Activated CD8-positive, alpha-beta T cell treated with anti-CD3 and anti-CD28 coated beads for 36 hours (primary cell): Measurements from ENCODE around the gene ATF7. TPM values are rescaled to one million over a fixed set of nuclear protein-coding genes. Genes with fewer than 3 reads are reported as not detected.

Experiments used
- ATAC-seq: fragments of 200-7000 bp; cut with Tn5 transposase; one replicate; pipeline ENCODE4 v1.10.0; 2021; ENCODE audit warnings: mild to moderate bottlenecking, moderate library complexity
- CTCF ChIA-PET: fragments of 350-600 bp; sonication (Branson Sonifier 250); formaldehyde crosslinking; loops from one replicate; lab custom pipeline; 2021; ENCODE audit warnings: antibody characterized with exemption; lab: Charles Lee
- POLR2A ChIA-PET: fragments of 350-600 bp; sonication (Branson Sonifier 250); formaldehyde crosslinking; loops from one replicate; lab custom pipeline; 2021; ENCODE audit warnings: antibody characterized with exemption; lab: Charles Lee
- DNase-seq: peaks from one replicate; pipeline ENCODE4 v3.0.0-alpha.2; 2020
- H3K27ac Mint-ChIP-seq: one replicate; pipeline ENCODE4 v1.8.0; 2021; ENCODE audit warnings: mild to moderate bottlenecking, mixed read lengths
- H3K27me3 Mint-ChIP-seq: one replicate; pipeline ENCODE4 v1.8.0; 2021; ENCODE audit warnings: mixed read lengths
- H3K36me3 Mint-ChIP-seq: one replicate; pipeline ENCODE4 v1.8.0; 2021; ENCODE audit warnings: low read depth, mixed read lengths
- H3K4me1 Mint-ChIP-seq: one replicate; pipeline ENCODE4 v1.8.0; 2021; ENCODE audit warnings: low read depth, mixed read lengths
- H3K4me3 Mint-ChIP-seq: one replicate; pipeline ENCODE4 v1.8.0; 2021; ENCODE audit warnings: mild to moderate bottlenecking, moderate library complexity, mixed read lengths
- H3K9me3 Mint-ChIP-seq: one replicate; pipeline ENCODE4 v1.8.0; 2021; ENCODE audit warnings: mixed read lengths
- CTCF ChIP-seq: fragments of 200-600 bp; IDR thresholded peaks from one replicate; pipeline ENCODE4 v1.8.0; 2022; ENCODE audit warnings: antibody characterized with exemption, mild to moderate bottlenecking
- intact Hi-C: fragments of 100-400 bp; cut with micrococcal nuclease; formaldehyde crosslinking; loops from one replicate; pipeline ENCODE4 v1.10.0; 2022
- total RNA-seq, 2 experiments: library from RNA; stranded (reverse); gene quantifications; one replicate each; pipeline ENCODE4 v1.2.3, GENCODE V29; 2021

The ATF7 gene
- total RNA-seq, 2 experiments from 2014 or later: 22.0 to 22.6 TPM

GRCh38 chr12:53479331-53479730 lies 146.9 kb downstream of the ATF7 start:
- H3K4me1 Mint-ChIP-seq: peaks cover 34% of the 10 kb centered on the region
- no peaks in the 10 kb centered on the region for H3K9me3 Mint-ChIP-seq
- ChIA-PET POLR2A (interaction anchor here (43.3 to 54.1 kb wide), 2 partner anchors 8 to 12 kb away, joined by 1494 read pairs; partner anchors contain the start of genes MAP3K12, NPFF, PCBP2 and TARBP2), CTCF (interaction anchor here (1.7 to 7.7 kb wide), 4 partner anchors 14 to 127 kb away, joined by 5 to 66 read pairs (median 16); partner anchors contain the start of genes MAP3K12 and NPFF)
- H3K27me3 Mint-ChIP-seq: no peaks in the 10 kb centered on the region
- no peak overlapping the region for H3K4me3 Mint-ChIP-seq
- H3K36me3 Mint-ChIP-seq: peaks cover 56% of the 10 kb centered on the region
- no peak for DNase-seq
- H3K27ac Mint-ChIP-seq: peak overlapping the region; percentile 4
- TF ChIP-seq CTCF: no peak
- no peak for ATAC-seq
- intact Hi-C loops: no loop called here

GRCh38 chr12:53478865-53479264 lies 147.3 kb downstream of the ATF7 start:
- TF ChIP-seq CTCF: no peak
- intact Hi-C loops: no loop called here
- ChIA-PET CTCF (interaction anchor here (1.7 to 7.7 kb wide), 4 partner anchors 15 to 126 kb away, joined by 5 to 66 read pairs (median 16); partner anchors contain the start of genes MAP3K12 and NPFF), POLR2A (interaction anchor here (0.6 to 54.1 kb wide), 4 partner anchors 8 to 127 kb away, joined by 3 to 1494 read pairs (median 749); partner anchors contain the start of genes MAP3K12, NPFF, PCBP2 and TARBP2)
- peak overlapping the region; percentile 49 for H3K27ac Mint-ChIP-seq
- DNase-seq (no peak), ATAC-seq (no peak)
- H3K27me3 Mint-ChIP-seq: no peaks in the 10 kb centered on the region
- H3K36me3 Mint-ChIP-seq: peaks cover 61% of the 10 kb centered on the region
- H3K4me1 Mint-ChIP-seq: peaks cover 38% of the 10 kb centered on the region
- H3K4me3 Mint-ChIP-seq: no peak overlapping the region
- H3K9me3 Mint-ChIP-seq: no peaks in the 10 kb centered on the region

- intact Hi-C loops: no loop called here
- CTCF ChIA-PET: interaction anchor here (0.6 to 7.7 kb wide), 15 partner anchors 9 to 301 kb away, joined by 3 to 66 read pairs (median 5); partner anchors contain the start of gene NPFF
- no peak overlapping the region for H3K4me3 Mint-ChIP-seq
- H3K36me3 Mint-ChIP-seq: peaks cover 73% of the 10 kb centered on the region
- peaks cover 52% of the 10 kb centered on the region for H3K4me1 Mint-ChIP-seq
- POLR2A ChIA-PET: interaction anchor here (0.6 to 54.1 kb wide), 8 partner anchors 9 to 451 kb away, joined by 3 to 1494 read pairs (median 3); partner anchors contain the start of genes MAP3K12, NPFF, PCBP2 and TARBP2
- ATAC-seq (no peak), DNase-seq (no peak)
- no peaks in the 10 kb centered on the region for H3K27me3 Mint-ChIP-seq
- TF ChIP-seq CTCF: peak; percentile 43
- H3K27ac Mint-ChIP-seq: peak overlapping the region; percentile 34
- no peaks in the 10 kb centered on the region for H3K9me3 Mint-ChIP-seq
Measured at GRCh38 chr12:53476769-53477209, 149.4 kb downstream of the ATF7 start.

- peaks cover 75% of the 10 kb centered on the region for H3K36me3 Mint-ChIP-seq
- no peaks in the 10 kb centered on the region for H3K9me3 Mint-ChIP-seq
- H3K4me3 Mint-ChIP-seq: peak overlapping the region; percentile 3
- ATAC-seq: peak; percentile 31
- ChIA-PET CTCF (interaction anchor here (0.8 to 7.7 kb wide), 12 partner anchors 9 to 449 kb away, joined by 3 to 66 read pairs (median 4); partner anchors contain the start of genes AAAS and NPFF), POLR2A (interaction anchor here (0.9 to 54.1 kb wide), 5 partner anchors 7 to 464 kb away, joined by 3 to 1494 read pairs (median 4); partner anchors contain the start of genes MAP3K12, NPFF, PCBP2 and TARBP2)
- intact Hi-C loops: loop anchor here (5.0 kb wide), 1 partner anchor 32 kb away; the partner anchor contains the start of gene NPFF
- TF ChIP-seq CTCF: no peak
- peaks cover 61% of the 10 kb centered on the region for H3K4me1 Mint-ChIP-seq
- peak overlapping the region; percentile 92 for H3K27ac Mint-ChIP-seq
- H3K27me3 Mint-ChIP-seq: no peaks in the 10 kb centered on the region
- DNase-seq: no peak
Measured at GRCh38 chr12:53474819-53475218, 151.4 kb downstream of the ATF7 start.

GRCh38 chr12:53474077-53474476 lies 152.1 kb downstream of the ATF7 start:
- Mint-ChIP-seq H3K36me3 (peaks cover 74% of the 10 kb centered on the region), H3K27ac (peak overlapping the region; percentile 92), H3K4me3 (peak overlapping the region; percentile 32), H3K4me1 (peaks cover 61% of the 10 kb centered on the region), H3K27me3 (no peaks in the 10 kb centered on the region), H3K9me3 (no peaks in the 10 kb centered on the region)
- ChIA-PET CTCF (interaction anchor here (0.7 to 7.7 kb wide), 10 partner anchors 8 to 448 kb away, joined by 3 to 66 read pairs (median 4); partner anchors contain the start of gene NPFF), POLR2A (interaction anchor here (0.9 to 54.1 kb wide), 4 partner anchors 6 to 108 kb away, joined by 3 to 1494 read pairs (median 749); partner anchors contain the start of genes MAP3K12, NPFF, PCBP2 and TARBP2)
- DNase-seq (no peak), ATAC-seq (no peak)
- TF ChIP-seq CTCF: no peak
- intact Hi-C loops: loop anchor here (5.0 kb wide), 1 partner anchor 33 kb away; the partner anchor contains the start of gene NPFF
